Esophagus mucosa (tissue), 1 donor: ENCODE data around the gene CFHR4. TPM values are rescaled to one million over a fixed set of nuclear protein-coding genes. Genes with fewer than 3 reads are reported as not detected.
"Not testable (repeated sequence)": the region's sequence is repeated elsewhere in the genome, so short reads cannot be mapped to it uniquely, and the experiment has no call there.

Source experiments
- ATAC-seq: fragments of 200-7000 bp; cut with Tn5 transposase; one replicate; pipeline ENCODE4 v1.9.1; 2020
- total RNA-seq: library from RNA; stranded (reverse); gene quantifications from one replicate; pipeline ENCODE4 v1.2.4, GENCODE V29; 2023
- donor health status: DM: yes; HTN: yes; CAD: no.

Gene CFHR4
- total RNA-seq: not detected

- ATAC-seq: no peak
These were observed at the start of gene CFHR4 for GRCh38 chr1:196887515-196888239. CFHR4 (plus strand) TSS chr1:196888052; CDS start chr1:196888151, 99 bp downstream.

- not testable (repeated sequence) for ATAC-seq
These were observed 38.0 kb upstream of the CFHR4 start for GRCh38 chr1:196849613-196850492.

GRCh38 chr1:196856053-196856452 is 31.8 kb upstream of the CFHR4 start:
- ATAC-seq: no peak

- no peak for ATAC-seq
These were observed 30.7 kb upstream of the CFHR4 start for GRCh38 chr1:196857188-196857587.

- ATAC-seq: no peak
These were observed 29.0 kb upstream of the CFHR4 start for GRCh38 chr1:196858811-196859210.

- ATAC-seq: no peak
These were observed 27.4 kb upstream of the CFHR4 start for GRCh38 chr1:196860323-196860884.

- peak; percentile 23 for ATAC-seq
These were observed 26.4 kb upstream of the CFHR4 start for GRCh38 chr1:196861429-196861828.

- no peak for ATAC-seq
These were observed 20.9 kb upstream of the CFHR4 start for GRCh38 chr1:196866974-196867373.

- ATAC-seq: no peak
These were observed 14.5 kb upstream of the CFHR4 start for GRCh38 chr1:196873385-196873784.

- no peak for ATAC-seq
These were observed 11.9 kb upstream of the CFHR4 start for GRCh38 chr1:196875935-196876334.

GRCh38 chr1:196877964-196878363 is 9.9 kb upstream of the CFHR4 start:
- no peak for ATAC-seq

GRCh38 chr1:196886560-196886959 is 1.3 kb upstream of the CFHR4 start:
- not testable (repeated sequence) for ATAC-seq

GRCh38 chr1:196890668-196891067 is 2.8 kb downstream of the CFHR4 start:
- ATAC-seq: no peak

GRCh38 chr1:196891251-196891650 is 3.4 kb downstream of the CFHR4 start:
- ATAC-seq: no peak

- no peak for ATAC-seq
These were observed 8.5 kb downstream of the CFHR4 start for GRCh38 chr1:196896355-196896754.

GRCh38 chr1:196897158-196897828 is 9.4 kb downstream of the CFHR4 start:
- no peak for ATAC-seq

GRCh38 chr1:196902344-196902743 is 14.5 kb downstream of the CFHR4 start:
- ATAC-seq: no peak

GRCh38 chr1:196910215-196910614 is 22.4 kb downstream of the CFHR4 start:
- ATAC-seq: no peak

- ATAC-seq: not testable (repeated sequence)
These were observed 24.4 kb downstream of the CFHR4 start for GRCh38 chr1:196912283-196912682.

GRCh38 chr1:196926839-196927238 is 39.0 kb downstream of the CFHR4 start:
- not testable (repeated sequence) for ATAC-seq

GRCh38 chr1:196932853-196933252 is 45.0 kb downstream of the CFHR4 start:
- not testable (repeated sequence) for ATAC-seq

- ATAC-seq: no peak
These were observed 45.8 kb downstream of the CFHR4 start for GRCh38 chr1:196933531-196934189.
